Neural progenitor cell (in vitro differentiated cells): ENCODE results near the gene PINLYP. TPM values are rescaled to one million over a fixed set of nuclear protein-coding genes. Genes with fewer than 3 reads are reported as not detected.
"Not testable (repeated sequence)": the region's sequence is repeated elsewhere in the genome, so short reads cannot be mapped to it uniquely, and the experiment has no call there.

Source experiments
- DNase-seq: peaks from one replicate; pipeline ENCODE4 v3.0.0-alpha.2; 2016; ENCODE audit warnings: low spot score
- H2AFZ ChIP-seq: fragments of 200-600 bp; sonication (generic); replicated peaks from 2 replicates; pipeline ENCODE4 v1.6.1; 2016; ENCODE audit warnings: antibody characterized with exemption
- H3F3A ChIP-seq: fragments of 200-600 bp; sonication (generic); 2 replicates; pipeline ENCODE4 v1.6.1; 2016; ENCODE audit warnings: antibody characterized with exemption, low read depth
- H3K27ac ChIP-seq: fragments of 200-600 bp; sonication (generic); 2 replicates; pipeline ENCODE4 v1.5.1; 2016; ENCODE audit warnings: mild to moderate bottlenecking
- H3K27me3 ChIP-seq: fragments of 200-600 bp; sonication (generic); 2 replicates; pipeline ENCODE4 v1.6.1; 2016; ENCODE audit warnings: mild to moderate bottlenecking, moderate library complexity
- H3K36me3 ChIP-seq: fragments of 200-600 bp; sonication (generic); 2 replicates; pipeline ENCODE4 v1.5.1; 2016
- H3K4me1 ChIP-seq: fragments of 200-600 bp; sonication (generic); 2 replicates; pipeline ENCODE4 v1.6.1; 2016; ENCODE audit warnings: mixed run types
- H3K4me2 ChIP-seq: fragments of 200-600 bp; sonication (generic); 2 replicates; pipeline ENCODE4 v1.6.1; 2016
- H3K4me3 ChIP-seq: fragments of 200-600 bp; sonication (generic); 2 replicates; pipeline ENCODE4 v1.5.1; 2016
- H3K79me2 ChIP-seq: fragments of 200-600 bp; sonication (generic); 2 replicates; pipeline ENCODE4 v1.6.1; 2016; ENCODE audit warnings: low read depth
- H3K9ac ChIP-seq: fragments of 200-600 bp; sonication (generic); 2 replicates; pipeline ENCODE4 v1.6.1; 2016
- H3K9me3 ChIP-seq: fragments of 200-600 bp; sonication (generic); 2 replicates; pipeline ENCODE4 v1.5.1; 2016; ENCODE audit warnings: low read depth
- H4K20me1 ChIP-seq: fragments of 200-600 bp; sonication (generic); 2 replicates; pipeline ENCODE4 v1.6.1; 2016; ENCODE audit warnings: low read depth
- H3K27ac Mint-ChIP-seq: 3 replicates; pipeline ENCODE4 v1.8.0; 2021; ENCODE audit warnings: mixed read lengths
- H3K27me3 Mint-ChIP-seq: 2 replicates; pipeline ENCODE4 v1.8.0; 2022; ENCODE audit warnings: low read depth, mild to moderate bottlenecking, inconsistent platforms, moderate library complexity, mixed read lengths; ENCODE audit not compliant: insufficient read depth
- H3K36me3 Mint-ChIP-seq: 3 replicates; pipeline ENCODE4 v1.8.0; 2021; ENCODE audit warnings: mixed read lengths
- H3K4me1 Mint-ChIP-seq: 3 replicates; pipeline ENCODE4 v1.8.0; 2021; ENCODE audit warnings: mixed read lengths
- H3K4me3 Mint-ChIP-seq: 3 replicates; pipeline ENCODE4 v1.8.0; 2021; ENCODE audit warnings: mild to moderate bottlenecking, moderate library complexity, mixed read lengths
- H3K9me3 Mint-ChIP-seq: 3 replicates; pipeline ENCODE4 v1.8.0; 2020; ENCODE audit warnings: mixed read lengths
- CTCF ChIP-seq: fragments of 200-600 bp; sonication (generic); IDR thresholded peaks from 2 replicates; pipeline ENCODE4 v1.5.1; 2017; ENCODE audit warnings: antibody characterized with exemption, mild to moderate bottlenecking
- EZH2 ChIP-seq: fragments of 200-600 bp; sonication (generic); IDR thresholded peaks from 2 replicates; pipeline ENCODE4 v1.6.1; 2017; ENCODE audit warnings: antibody characterized with exemption, mild to moderate bottlenecking, moderate library complexity
- EZH2phosphoT487 ChIP-seq: fragments of 200-600 bp; sonication (generic); IDR thresholded peaks from 2 replicates; pipeline ENCODE4 v1.6.1; 2017; ENCODE audit warnings: antibody characterized with exemption
- total RNA-seq: library from RNA; depleted of rRNA; stranded (reverse); fragments of >200 nt; gene quantifications from 2 replicates; pipeline ENCODE4 v1.2.3, GENCODE V29; 2015; ENCODE audit warnings: low replicate concordance

PINLYP gene
- total RNA-seq, 1 donor from 2014 or later: 4.0 TPM

- Histone ChIP-seq H3K4me2 (no peak overlapping the region), H3K79me2 (no peaks in the 10 kb centered on the region), H3F3A (peaks cover 11% of the 10 kb centered on the region), H2AFZ (no peak overlapping the region), H3K9ac (no peak overlapping the region), H3K36me3 (no peaks in the 10 kb centered on the region), H3K4me3 (no peak overlapping the region), H3K4me1 (no peaks in the 10 kb centered on the region), H4K20me1 (peaks cover 5% of the 10 kb centered on the region), H3K27me3 (no peaks in the 10 kb centered on the region), H3K27ac (no peak overlapping the region), H3K9me3 (no peaks in the 10 kb centered on the region)
- Mint-ChIP-seq H3K27ac (no peak overlapping the region), H3K36me3 (peaks cover 16% of the 10 kb centered on the region), H3K27me3 (peaks cover 4% of the 10 kb centered on the region), H3K9me3 (no peaks in the 10 kb centered on the region), H3K4me1 (peaks cover 7% of the 10 kb centered on the region), H3K4me3 (no peak overlapping the region)
- DNase-seq: no peak
- TF ChIP-seq EZH2phosphoT487: no peak
- TF ChIP-seq CTCF: no peak
- TF ChIP-seq EZH2: no peak
These were observed 10.7 kb downstream of the PINLYP start for GRCh38 chr19:43586346-43586745.

GRCh38 chr19:43587029-43587428 lies 11.4 kb downstream of the PINLYP start:
- H3K4me3 ChIP-seq, H3K4me3 Mint-ChIP-seq, H3K4me2 ChIP-seq, H3K4me1 Mint-ChIP-seq, H2AFZ ChIP-seq, H3K9me3 Mint-ChIP-seq, H4K20me1 ChIP-seq, H3K27ac Mint-ChIP-seq, H3K79me2 ChIP-seq, H3K27me3 Mint-ChIP-seq, H3K27me3 ChIP-seq, DNase-seq, H3K9ac ChIP-seq, H3K4me1 ChIP-seq, H3K36me3 ChIP-seq, H3K27ac ChIP-seq, H3K9me3 ChIP-seq: not testable (repeated sequence)
- H3K36me3 Mint-ChIP-seq: peaks cover 16% of the 10 kb centered on the region
- H3F3A ChIP-seq: peaks cover 11% of the 10 kb centered on the region

- H2AFZ ChIP-seq: no peak overlapping the region
- no peak overlapping the region for H3K27ac ChIP-seq
- Mint-ChIP-seq H3K27ac (no peak overlapping the region), H3K9me3 (no peaks in the 10 kb centered on the region), H3K4me1 (peaks cover 8% of the 10 kb centered on the region), H3K36me3 (peaks cover 25% of the 10 kb centered on the region), H3K27me3 (peaks cover 11% of the 10 kb centered on the region), H3K4me3 (no peak overlapping the region)
- no peak overlapping the region for H3K4me3 ChIP-seq
- H3K79me2 ChIP-seq: peaks cover 11% of the 10 kb centered on the region
- no peaks in the 10 kb centered on the region for H3K4me1 ChIP-seq
- no peaks in the 10 kb centered on the region for H3K9me3 ChIP-seq
- H3K27me3 ChIP-seq: no peaks in the 10 kb centered on the region
- no peak for DNase-seq
- no peak overlapping the region for H3K9ac ChIP-seq
- H4K20me1 ChIP-seq: peaks cover 17% of the 10 kb centered on the region
- H3K4me2 ChIP-seq: no peak overlapping the region
- H3K36me3 ChIP-seq: no peaks in the 10 kb centered on the region
- H3F3A ChIP-seq: peaks cover 7% of the 10 kb centered on the region
- TF ChIP-seq EZH2: no peak
- no peak for TF ChIP-seq EZH2phosphoT487
- TF ChIP-seq CTCF: no peak
These were observed 13.7 kb downstream of the PINLYP start for GRCh38 chr19:43589277-43589676.

- Histone ChIP-seq H3K27me3 (no peaks in the 10 kb centered on the region), H3K36me3 (no peaks in the 10 kb centered on the region), H2AFZ (no peak overlapping the region), H3K4me2 (no peak overlapping the region), H3F3A (peaks cover 3% of the 10 kb centered on the region), H3K4me1 (no peaks in the 10 kb centered on the region), H3K4me3 (no peak overlapping the region), H3K27ac (no peak overlapping the region), H3K79me2 (peaks cover 15% of the 10 kb centered on the region), H4K20me1 (peaks cover 21% of the 10 kb centered on the region), H3K9me3 (no peaks in the 10 kb centered on the region), H3K9ac (no peak overlapping the region)
- no peak for DNase-seq
- Mint-ChIP-seq H3K4me1 (peaks cover 8% of the 10 kb centered on the region), H3K27ac (no peak overlapping the region), H3K27me3 (peaks cover 10% of the 10 kb centered on the region), H3K4me3 (no peak overlapping the region), H3K36me3 (peaks cover 25% of the 10 kb centered on the region), H3K9me3 (no peaks in the 10 kb centered on the region)
- no peak for TF ChIP-seq EZH2
- no peak for TF ChIP-seq CTCF
- no peak for TF ChIP-seq EZH2phosphoT487
These were observed 14.1 kb downstream of the PINLYP start for GRCh38 chr19:43589678-43590077.
